Gastrocnemius medialis (tissue), 4 donors: ENCODE results near the gene BICDL2. TPM values are rescaled to one million over a fixed set of nuclear protein-coding genes. Genes with fewer than 3 reads are reported as not detected.

ENCODE experiments used
- ATAC-seq, 2 donors: fragments of 150-250 bp; one replicate each; pipeline ENCODE4 v1.9.1; 2016
- DNase-seq, 2 donors: peaks; one replicate each; pipeline ENCODE4 v3.0.0-alpha.2; 2019
- H3K27ac ChIP-seq, 4 donors: fragments of 200-600 bp; sonication (generic); 1 replicate in 1 of 4; 2 replicates in 3 of 4; pipeline ENCODE4 v1.5.1; 2016 to 2018; ENCODE audit warnings: mild to moderate bottlenecking in 2 of 4, moderate library complexity in 1 of 4
- H3K27me3 ChIP-seq, 3 donors: fragments of 200-600 bp; sonication (generic) in 2 of 3; 1 replicate in 1 of 3; 2 replicates in 2 of 3; pipeline versions ENCODE4 v1.5.1 to v1.6.0; 2016 to 2019; ENCODE audit warnings: mild to moderate bottlenecking in 1 of 3, moderate library complexity in 1 of 3
- H3K36me3 ChIP-seq, 2 donors: fragments of 200-600 bp; sonication (generic) in 1 of 2; one replicate each; pipeline ENCODE4 v1.5.1; 2017 to 2018
- H3K4me1 ChIP-seq, 2 donors: fragments of 200-600 bp; sonication (generic) in 1 of 2; one replicate each; pipeline ENCODE4 v1.5.1; 2016 to 2017; ENCODE audit warnings: mild to moderate bottlenecking in 2 of 2
- H3K4me3 ChIP-seq, 4 donors: fragments of 200-600 bp; sonication (generic) in 3 of 4; 1 replicate in 1 of 4; 2 replicates in 3 of 4; pipeline ENCODE4 v1.5.1; 2016 to 2019; ENCODE audit warnings: mild to moderate bottlenecking in 2 of 4
- H3K9me3 ChIP-seq, 3 donors: fragments of 200-600 bp; sonication (generic) in 2 of 3; 1 replicate in 1 of 3; 2 replicates in 2 of 3; pipeline ENCODE4 v1.5.1; 2016 to 2019
- POLR2A ChIP-seq, 2 donors: fragments of 450-650 bp; IDR thresholded peaks; one replicate each; pipeline ENCODE4 v1.6.1; 2017; ENCODE audit warnings: antibody characterized with exemption in 2 of 2, mild to moderate bottlenecking in 2 of 2, moderate library complexity in 2 of 2
- in situ Hi-C, 4 donors: fragments of 200-750 bp; cut with MboI; loops; one replicate each; pipeline versions ENCODE4 v1.15.0 to v1.8.0; 2017; ENCODE audit warnings: low sequenced_read_pairs in 4 of 4
- intact Hi-C: fragments of 100-400 bp; cut with DNase I; formaldehyde crosslinking; loops from one replicate; pipeline ENCODE4 v1.15.1; 2023; ENCODE audit warnings: low total_unique reads
- total RNA-seq, 4 donors: library from RNA; depleted of rRNA; stranded (reverse); fragments of >200 nt; gene quantifications; one replicate each; pipeline versions ENCODE4 v1.1.0 to v1.2.3, GENCODE V29; 2016
- TF ChIP-seq, protein P1 (sequence below), 5 experiments: fragments of 450-650 bp in 3 of 5; fragments of 200-600 bp in 2 of 5; sonication (generic) in 2 of 5; IDR thresholded peaks in 4 of 5; conservative IDR thresholded peaks in 1 of 5; 1 replicate in 4 of 5; 2 replicates in 1 of 5; pipeline ENCODE4 v1.5.1; 2016 to 2019; ENCODE audit warnings: antibody characterized with exemption in 5 of 5, mild to moderate bottlenecking in 3 of 5, moderate library complexity in 3 of 5

The BICDL2 gene
- total RNA-seq, 4 donors from 2014 or later = 0.32 TPM; not detected in 3

- H3K4me3 ChIP-seq = no peak overlapping the region
- DNase-seq (no peak), ATAC-seq (no peak)
- in situ Hi-C loops (no loop called here), intact Hi-C loops (loop anchor here (1.0 kb wide), 1 partner anchor 44 kb away; no protein-coding TSS in a partner anchor)
- TF ChIP-seq POLR2A (IDR thresholded peaks at IDR 0.05) = no peak
- TF ChIP-seq, protein P1, sequence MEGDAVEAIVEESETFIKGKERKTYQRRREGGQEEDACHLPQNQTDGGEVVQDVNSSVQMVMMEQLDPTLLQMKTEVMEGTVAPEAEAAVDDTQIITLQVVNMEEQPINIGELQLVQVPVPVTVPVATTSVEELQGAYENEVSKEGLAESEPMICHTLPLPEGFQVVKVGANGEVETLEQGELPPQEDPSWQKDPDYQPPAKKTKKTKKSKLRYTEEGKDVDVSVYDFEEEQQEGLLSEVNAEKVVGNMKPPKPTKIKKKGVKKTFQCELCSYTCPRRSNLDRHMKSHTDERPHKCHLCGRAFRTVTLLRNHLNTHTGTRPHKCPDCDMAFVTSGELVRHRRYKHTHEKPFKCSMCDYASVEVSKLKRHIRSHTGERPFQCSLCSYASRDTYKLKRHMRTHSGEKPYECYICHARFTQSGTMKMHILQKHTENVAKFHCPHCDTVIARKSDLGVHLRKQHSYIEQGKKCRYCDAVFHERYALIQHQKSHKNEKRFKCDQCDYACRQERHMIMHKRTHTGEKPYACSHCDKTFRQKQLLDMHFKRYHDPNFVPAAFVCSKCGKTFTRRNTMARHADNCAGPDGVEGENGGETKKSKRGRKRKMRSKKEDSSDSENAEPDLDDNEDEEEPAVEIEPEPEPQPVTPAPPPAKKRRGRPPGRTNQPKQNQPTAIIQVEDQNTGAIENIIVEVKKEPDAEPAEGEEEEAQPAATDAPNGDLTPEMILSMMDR (IDR thresholded peaks at IDR 0.05 in 4 of 5, conservative IDR thresholded peaks at IDR 0.05 in 1 of 5) = no peak
- H3K4me1 ChIP-seq = peaks cover 0 to 8% of the 10 kb centered on the region in 2 donors
- peaks cover 43 to 60% (median 51%) of the 10 kb centered on the region in 3 donors for H3K27me3 ChIP-seq
- H3K27ac ChIP-seq = no peak overlapping the region
- H3K36me3 ChIP-seq = peaks cover 0 to 19% of the 10 kb centered on the region in 2 donors
- H3K9me3 ChIP-seq = no peaks in the 10 kb centered on the region
Measured at GRCh38 chr16:3030222-3031212, 6.2 kb downstream of the BICDL2 start.

DNA sequence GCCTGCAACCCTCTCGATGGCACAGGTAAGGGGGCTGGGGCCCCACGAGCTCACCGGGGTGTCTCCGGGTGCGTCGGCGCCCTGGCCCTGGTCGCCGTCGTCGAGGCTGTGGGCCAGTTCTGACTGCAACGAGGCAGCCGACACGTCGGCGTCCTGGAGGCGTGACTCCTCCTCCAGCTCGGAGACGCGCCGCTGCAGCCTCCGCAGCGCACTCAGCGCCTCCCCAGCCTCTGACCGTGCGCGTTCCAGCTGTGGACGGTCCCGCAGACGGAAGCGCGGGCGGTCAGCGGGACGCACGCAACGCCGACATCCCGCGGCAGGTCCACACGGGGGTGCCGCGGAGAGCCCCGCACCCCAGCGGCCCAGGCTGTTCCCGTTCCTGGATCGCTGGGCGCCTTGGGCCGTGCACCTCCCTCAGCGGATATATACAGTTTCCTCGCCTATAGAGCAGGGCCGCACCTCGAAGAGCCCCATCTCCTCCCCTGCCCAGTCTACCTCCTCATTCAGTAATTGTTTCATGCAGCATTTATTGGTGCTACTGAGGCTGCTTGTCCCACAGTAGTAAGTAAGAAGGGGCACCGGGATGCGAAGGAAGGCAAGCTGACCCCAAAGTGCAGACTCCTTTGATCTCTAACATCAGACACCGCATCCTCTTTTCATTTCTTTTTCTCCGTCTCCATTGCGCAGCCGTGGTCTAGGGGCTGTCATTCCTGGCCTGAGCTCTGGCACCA is 7.1 kb downstream of the BICDL2 start:
- in situ Hi-C loops (no loop called here), intact Hi-C loops (no loop called here)
- Histone ChIP-seq H3K27ac (no peak overlapping the region), H3K9me3 (no peaks in the 10 kb centered on the region), H3K27me3 (peaks cover 38 to 54% (median 43%) of the 10 kb centered on the region in 3 donors), H3K4me1 (peaks cover 3 to 16% of the 10 kb centered on the region in 2 donors), H3K36me3 (peaks cover 0 to 19% of the 10 kb centered on the region in 2 donors), H3K4me3 (no peak overlapping the region)
- TF ChIP-seq POLR2A (IDR thresholded peaks at IDR 0.05) = no peak
- TF ChIP-seq, protein P1 (IDR thresholded peaks at IDR 0.05 in 4 of 5, conservative IDR thresholded peaks at IDR 0.05 in 1 of 5) = no peak
- DNase-seq (no peak), ATAC-seq (no peak)

- Histone ChIP-seq H3K9me3 (no peaks in the 10 kb centered on the region), H3K27ac (no peak overlapping the region), H3K4me3 (no peak overlapping the region), H3K4me1 (peaks cover 8 to 21% of the 10 kb centered on the region in 2 donors), H3K36me3 (peaks cover 0 to 19% of the 10 kb centered on the region in 2 donors), H3K27me3 (peaks cover 37 to 47% (median 38%) of the 10 kb centered on the region in 3 donors)
- ATAC-seq = no peak
- no peak for DNase-seq
- in situ Hi-C loops = no loop called here
- intact Hi-C loops = loop anchor here (1.0 kb wide), 1 partner anchor 26 kb away; no protein-coding TSS in a partner anchor
- TF ChIP-seq, protein P1 (IDR thresholded peaks at IDR 0.05 in 4 of 5, conservative IDR thresholded peaks at IDR 0.05 in 1 of 5) = no peak
Measured at GRCh38 chr16:3028716-3029319, 7.9 kb downstream of the BICDL2 start.

DNA sequence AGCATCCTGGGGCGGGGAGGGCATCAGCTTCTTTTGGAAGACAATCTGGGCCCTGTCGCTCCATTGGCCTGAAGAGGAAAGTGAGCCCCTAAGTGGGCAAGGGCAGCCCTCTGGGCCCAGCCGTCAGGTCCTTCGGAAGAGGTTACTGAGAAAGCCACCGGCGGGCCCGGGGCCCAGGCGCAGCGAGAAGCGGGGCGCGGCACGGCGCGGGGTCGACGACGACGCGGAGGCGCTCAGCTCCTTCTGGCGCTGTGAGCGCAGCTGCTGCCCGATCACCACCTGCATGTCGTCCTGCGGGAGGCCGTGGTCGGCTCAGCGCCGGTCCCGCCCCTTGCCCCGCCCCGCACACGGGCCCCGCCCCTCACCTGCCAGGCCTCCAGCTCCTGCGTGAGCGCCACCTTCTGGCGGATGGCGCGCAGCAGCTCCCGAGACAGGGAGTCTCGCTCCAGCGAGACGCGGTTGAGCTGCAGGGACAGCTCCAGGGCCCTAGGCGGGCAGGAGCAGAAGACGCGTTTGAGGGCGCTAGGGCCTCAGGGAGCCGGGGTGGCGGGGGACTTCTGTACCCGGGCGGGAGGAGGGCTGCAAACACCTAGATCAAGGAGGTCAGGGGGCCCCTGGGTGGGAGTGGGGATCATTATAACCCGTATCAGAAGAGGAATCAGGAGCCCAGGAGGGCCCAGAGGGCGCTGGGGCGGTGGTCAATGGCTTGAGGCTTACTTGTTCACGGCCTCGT is 8.6 kb downstream of the BICDL2 start:
- H3K27me3 ChIP-seq = peaks cover 31 to 41% (median 38%) of the 10 kb centered on the region in 3 donors

More for the DNA sequence above, 8.6 kb downstream of the BICDL2 start:
- H3K4me3 ChIP-seq = no peak overlapping the region
- DNase-seq (peak; percentile 50 to 74), ATAC-seq (peak; percentile 24 to 34)
- TF ChIP-seq, protein P1 (IDR thresholded peaks at IDR 0.05 in 4 of 5, conservative IDR thresholded peaks at IDR 0.05 in 1 of 5) = peak; percentile 23 to 84 (median 77)
- no peak for TF ChIP-seq POLR2A (IDR thresholded peaks at IDR 0.05)
- H3K36me3 ChIP-seq = peaks cover 0 to 19% of the 10 kb centered on the region in 2 donors
- no peaks in the 10 kb centered on the region for H3K9me3 ChIP-seq
- peaks cover 14 to 28% of the 10 kb centered on the region in 2 donors for H3K4me1 ChIP-seq
- in situ Hi-C loops (no loop called here), intact Hi-C loops (loop anchor here (1.0 kb wide), 1 partner anchor 25 kb away; no protein-coding TSS in a partner anchor)
- peak overlapping the region in 1 of 4 donors; percentile 25 for H3K27ac ChIP-seq
